K562 (cell line): Measurements from ENCODE around the gene NFATC1. TPM values are rescaled to one million over a fixed set of nuclear protein-coding genes. Genes with fewer than 3 reads are reported as not detected.

Experiments used
- ATAC-seq: fragments of 200-7000 bp; cut with Tn5 transposase; 3 replicates; pipeline ENCODE4 v1.9.1; 2020; ENCODE audit warnings: moderate library complexity
- BruUV-seq: library from RNA; stranded (reverse); fragments of 400-500 nt; replicated peaks from 2 replicates; lab custom pipeline; 2021; lab: Mats Ljungman, UMichigan
- CTCF ChIA-PET: fragments of 300-600 bp; formaldehyde crosslinking; extraction: SDS; loops from one replicate; lab custom pipeline; 2021; ENCODE audit warnings: low intra/inter-chr PET ratio; lab: Yijun Ruan, JAX
- POLR2A ChIA-PET: fragments of 300-600, 350-650 bp; sonication (Branson Sonifier 250); formaldehyde crosslinking; extraction: SDS; loops from one replicate; lab custom pipeline; 2021; ENCODE audit warnings: antibody characterized with exemption, inconsistent platforms; lab: Yijun Ruan, JAX
- DNase-seq, 4 experiments: peaks; one replicate each; pipeline versions ENCODE4 v3.0.0 to v3.0.0-alpha.2; 2011 to 2018; ENCODE audit warnings: low spot score in 3 of 4, mixed read lengths in 3 of 4; ENCODE audit errors: extremely low read depth in 1 of 4
- FAIRE-seq: peaks from 2 replicates; lab custom pipeline; 2011; peaks lifted over from hg19 to GRCh38; lab: Jason Lieb, UNC
- H2AFZ ChIP-seq: 2 replicates; pipeline ENCODE4 v1.6.0; 2011; ENCODE audit warnings: low read depth, low read length, control low read depth, inconsistent platforms
- H3K27ac ChIP-seq: fragments of 200-600 bp; 3 replicates; pipeline ENCODE4 v1.8.0; 2011; ENCODE audit warnings: low read depth, mild to moderate bottlenecking, control low read depth, inconsistent platforms, low read length, moderate library complexity, mixed read lengths; ENCODE audit errors: extremely low read depth
- H3K27me3 ChIP-seq, 2 experiments: fragments of 300-600 bp in 1 of 2; 2 replicates in 1 of 2; 3 replicates in 1 of 2; pipeline versions ENCODE4 v1.6.0 to v1.8.0; 2011; ENCODE audit warnings: inconsistent platforms in 2 of 2, low read length in 2 of 2, mild to moderate bottlenecking in 1 of 2, mixed read lengths in 1 of 2, moderate library complexity in 1 of 2; ENCODE audit not compliant: control insufficient read depth in 2 of 2, insufficient read depth in 2 of 2
- H3K36me3 ChIP-seq: fragments of 300-600 bp; 3 replicates; pipeline ENCODE4 v1.8.0; 2011; ENCODE audit warnings: mild to moderate bottlenecking, low read length, inconsistent platforms; ENCODE audit not compliant: control insufficient read depth, insufficient read depth
- H3K4me1 ChIP-seq, 2 experiments: fragments of 200-600 bp in 1 of 2; replicated peaks in 1 of 2; 2 replicates in 1 of 2; 3 replicates in 1 of 2; pipeline versions ENCODE4 v1.5.1 to v1.8.0; 2011; ENCODE audit warnings: inconsistent platforms in 2 of 2, low read length in 2 of 2, mild to moderate bottlenecking in 1 of 2, mixed read lengths in 1 of 2, moderate library complexity in 1 of 2; ENCODE audit not compliant: control insufficient read depth in 2 of 2, insufficient read depth in 2 of 2
- H3K4me2 ChIP-seq: 2 replicates; pipeline ENCODE4 v1.6.1; 2011; ENCODE audit warnings: low read length, control low read depth, inconsistent platforms, mixed read lengths; ENCODE audit not compliant: insufficient read depth
- H3K4me3 ChIP-seq: fragments of 200-600 bp; sonication (generic), shearing (Covaris generic); 2 replicates; pipeline ENCODE4 v1.5.1; 2016; ENCODE audit warnings: control low read depth, inconsistent platforms
- H3K79me2 ChIP-seq: fragments of 200-600 bp; 3 replicates; pipeline ENCODE4 v1.8.0; 2011; ENCODE audit warnings: low read length, inconsistent platforms; ENCODE audit not compliant: control insufficient read depth, insufficient read depth
- H3K9ac ChIP-seq, 2 experiments: 2 replicates each; pipeline versions ENCODE4 v1.6.0 to v1.6.1; 2011; ENCODE audit warnings: low read depth in 2 of 2, low read length in 2 of 2, control low read depth in 1 of 2, inconsistent platforms in 1 of 2, mild to moderate bottlenecking in 1 of 2, mixed read lengths in 1 of 2; ENCODE audit not compliant: insufficient read depth in 1 of 2
- H3K9me1 ChIP-seq: one replicate; pipeline ENCODE4 v1.6.0; 2011; ENCODE audit warnings: inconsistent platforms, mild to moderate bottlenecking, low read length, moderate library complexity; ENCODE audit not compliant: control insufficient read depth, insufficient read depth
- H3K9me3 ChIP-seq: replicated peaks from 2 replicates; pipeline ENCODE4 v1.5.1; 2011; ENCODE audit warnings: low read depth, low read length, inconsistent platforms; ENCODE audit not compliant: control insufficient read depth, insufficient read depth
- H4K20me1 ChIP-seq: replicated peaks from 2 replicates; pipeline ENCODE4 v1.6.1; 2011; ENCODE audit warnings: low read length, inconsistent platforms, mixed read lengths; ENCODE audit not compliant: control insufficient read depth, insufficient read depth
- CBX2 ChIP-seq: fragments of 200-600 bp; sonication (generic); IDR thresholded peaks from one replicate; pipeline ENCODE4 v1.6.1; 2012; ENCODE audit warnings: mild to moderate bottlenecking, low read length, inconsistent platforms; ENCODE audit not compliant: insufficient read depth, poor library complexity, severe bottlenecking
- CTBP1 ChIP-seq: fragments of 450-650 bp; IDR thresholded peaks from 2 replicates; pipeline ENCODE4 v1.6.1; 2016; ENCODE audit warnings: borderline replicate concordance
- EGR1 ChIP-seq: fragments of 450-650 bp; conservative IDR thresholded peaks from 2 replicates; pipeline ENCODE4 v1.6.1; 2017; ENCODE audit warnings: mild to moderate bottlenecking
- ETV1 ChIP-seq: fragments of 450-650 bp; conservative IDR thresholded peaks from 2 replicates; pipeline ENCODE4 v1.6.1; 2016; ENCODE audit warnings: missing genetic modification characterization, control low read depth, low read depth, missing compliant biosample characterization
- KDM5B ChIP-seq: fragments of 200-600 bp; sonication (generic); IDR thresholded peaks from 2 replicates; pipeline ENCODE4 v1.6.1; 2012; ENCODE audit warnings: low read depth, mild to moderate bottlenecking, moderate library complexity, low read length, control low read depth, inconsistent platforms; ENCODE audit not compliant: insufficient replicate concordance
- MYC ChIP-seq, 2 experiments: fragments of 250-450 bp in 1 of 2; sonication (Bioruptor Pico) in 1 of 2; IDR thresholded peaks; 2 replicates each; pipeline versions ENCODE4 v1.5.1 to v1.6.1; 2012 to 2021; ENCODE audit warnings: low read depth in 2 of 2, borderline replicate concordance in 1 of 2, improper control_type of control experiment in 1 of 2, low read length in 1 of 2, mild to moderate bottlenecking in 1 of 2, moderate library complexity in 1 of 2
- NBN ChIP-seq: fragments of 450-650 bp; IDR thresholded peaks from 2 replicates; pipeline ENCODE4 v1.6.1; 2016; ENCODE audit warnings: low read depth, mild to moderate bottlenecking
- NR2C1 ChIP-seq, 2 experiments: fragments of 450-650 bp; IDR thresholded peaks; 2 replicates each; pipeline ENCODE4 v1.6.1; 2017; ENCODE audit warnings: mild to moderate bottlenecking in 2 of 2, antibody characterized with exemption in 1 of 2, inconsistent platforms in 1 of 2, missing compliant biosample characterization in 1 of 2, missing genetic modification characterization in 1 of 2
- POLR3A ChIP-seq: IDR thresholded peaks from 2 replicates; pipeline ENCODE4 v1.6.1; 2011; ENCODE audit warnings: borderline replicate concordance, mild to moderate bottlenecking, moderate library complexity; ENCODE audit not compliant: insufficient read length, insufficient read depth; ENCODE audit errors: extremely low read depth
- PRMT5 ChIP-seq: sonication (generic); formaldehyde crosslinking; IDR thresholded peaks from 2 replicates; pipeline ENCODE4 v1.5.0; 2020; ENCODE audit warnings: missing genetic modification reagents
- PURB ChIP-seq: sonication (generic); formaldehyde crosslinking; IDR thresholded peaks from 2 replicates; pipeline ENCODE4 v1.9.0; 2021; ENCODE audit warnings: low read depth, mild to moderate bottlenecking, missing genetic modification reagents
- STAG1 ChIP-seq: sonication (generic); formaldehyde crosslinking; IDR thresholded peaks from 2 replicates; pipeline ENCODE4 v1.5.0; 2020; ENCODE audit warnings: missing genetic modification reagents, borderline replicate concordance
- TRIM24 ChIP-seq, 2 experiments: fragments of 450-650 bp; IDR thresholded peaks; 2 replicates each; pipeline ENCODE4 v1.6.1; 2016
- ZBTB5 ChIP-seq: fragments of 450-650 bp; IDR thresholded peaks from 2 replicates; pipeline ENCODE4 v1.6.1; 2017; ENCODE audit warnings: antibody characterized with exemption
- ZNF668 ChIP-seq: fragments of 250-450 bp; sonication (Bioruptor Pico); IDR thresholded peaks from 2 replicates; pipeline ENCODE4 v1.8.0; 2022; ENCODE audit warnings: mild to moderate bottlenecking, inconsistent platforms
- ZNF785 ChIP-seq: fragments of 250-450 bp; sonication (Bioruptor Pico); IDR thresholded peaks from 2 replicates; pipeline ENCODE4 v1.4.0; 2020; ENCODE audit warnings: mild to moderate bottlenecking
- ZNF830 ChIP-seq: fragments of 250-450 bp; sonication (Bioruptor Pico); IDR thresholded peaks from 2 replicates; pipeline ENCODE4 v1.5.0; 2021; ENCODE audit warnings: mild to moderate bottlenecking
- WGBS: fragments of 100-300 bp; shearing (Covaris generic); methylation state at CpG from one replicate; pipeline ENCODE4 v1.1.6; 2016; ENCODE audit warnings: low coverage, mixed read lengths; ENCODE audit not compliant: insufficient coverage; ENCODE audit errors: missing lambda C conversion rate; 5-methylcytosine and 5-hydroxymethylcytosine counted together
- in situ Hi-C: fragments of 300-500 bp; cut with MboI; formaldehyde crosslinking; loops from 4 replicates; pipeline ENCODE4 v1.15.0; 2018; ENCODE audit warnings: inconsistent platforms, mixed read lengths
- intact Hi-C: fragments of 100-400 bp; cut with micrococcal nuclease; formaldehyde crosslinking; loops from 2 replicates; pipeline ENCODE4 v1.14.2; 2022
- polyA plus RNA-seq, 8 experiments: library from polyadenylated mRNA; depleted of rRNA in 4 of 8; stranded (reverse) in 5 of 8; unstranded in 3 of 8; fragments of >200 nt; fragmentation: Nextera tagmentation in 2 of 8; fragmentation: Illumina TruSeq in 1 of 8; extraction: Ambion mirVana in 2 of 8; extraction: Trizol in 1 of 8; gene quantifications; 2 replicates each; pipeline versions ENCODE4 v1.2.1 to v1.2.3, GENCODE V29; 2011 to 2014; ENCODE audit warnings: inconsistent platforms in 1 of 8, missing spikeins in 1 of 8
- total RNA-seq, 7 experiments: library from RNA; depleted of rRNA in 6 of 7; stranded (reverse); fragments of >200 nt in 6 of 7; fragmentation: Illumina TruSeq in 2 of 7; extraction: Trizol in 2 of 7; gene quantifications; 2 replicates each; pipeline versions ENCODE4 v1.2.1 to v1.2.3, GENCODE V29; 2011 to 2021; ENCODE audit warnings: low replicate concordance in 1 of 7

Gene NFATC1
- total and polyA plus RNA-seq, 9 of the 15 experiments (the other 6 are each of a cell fraction or from before 2014, with no cell fraction given), result 1.1 to 16.4 (median 2.5) TPM

- 79% methylated on average over 9 of the region's 40 CpGs for WGBS
- H3K27ac ChIP-seq, result no peak overlapping the region
- ATAC-seq (no peak), FAIRE-seq (no peak), DNase-seq (no peak)
- in situ Hi-C loops, result no loop called here
- BruUV-seq, result no TSS peak
- no peak overlapping the region for H3K4me3 ChIP-seq
- CTCF ChIA-PET, result no interaction called here
- no peaks in the 10 kb centered on the region for H4K20me1 ChIP-seq
- H3K27me3 ChIP-seq, result no peaks in the 10 kb centered on the region
- intact Hi-C loops, result loop anchor here (5.0 to 10.0 kb wide), 2 partner anchors 112 to 1514 kb away; partner anchors contain the start of gene NFATC1
- H3K9ac ChIP-seq, result no peak overlapping the region; a peak in 1 of 4 replicates
- H3K4me2 ChIP-seq, result no peak overlapping the region
- 0 out of 3 replicates have a peak, but pooled peaks cover 2% of the 10 kb centered on the region for H3K79me2 ChIP-seq
- H2AFZ ChIP-seq, result no peak overlapping the region
- H3K9me1 ChIP-seq, result no peaks in the 10 kb centered on the region
- H3K9me3 ChIP-seq, result no peaks in the 10 kb centered on the region
- 0 out of 3 replicates have a peak, but pooled peaks cover 5% of the 10 kb centered on the region for H3K36me3 ChIP-seq
- POLR2A ChIA-PET, result interaction anchor here (0.5 kb wide), 1 partner anchor 92 kb away, joined by 3 read pairs; no protein-coding TSS in a partner anchor
- H3K4me1 ChIP-seq, result peaks cover 38 to 67% of the 10 kb centered on the region in 2 experiments
- TF ChIP-seq PRMT5 (CRISPR knock-in tag) (no peak), ZNF668 (CRISPR knock-in tag) (no peak), CTBP1 (no peak), ETV1 (no peak), EGR1 (no peak; the same call in 1 of the 2 replicates), STAG1 (no peak), NBN (no peak), ZBTB5 (no peak), POLR3A (no peak), KDM5B (no peak), ZNF785 (no peak), CBX2 (no peak), ZNF830 (no peak), TRIM24 (IDR thresholded peaks at IDR 0.05) (no peak), PURB (CRISPR knock-in tag) (no peak), NR2C1 (IDR thresholded peaks at IDR 0.05) (no peak), NR2C1 (tag; IDR thresholded peaks at IDR 0.05) (no peak), MYC (IDR thresholded peaks at IDR 0.05; ENCODE audit: low read depth, low read length) (no peak), MYC (CRISPR knock-in tag; IDR thresholded peaks at IDR 0.05; ENCODE audit: borderline replicate concordance, low read depth) (no peak)
These were observed 113.1 kb downstream of the NFATC1 start for GRCh38 chr18:79508565-79509535.
